Stimulated activated CD8-positive, alpha-beta memory T cell treated with anti-CD3 and anti-CD28 coated beads, Interleukin-4, amount 100 ng/mL, for 4 hours (primary cell): Measurements from ENCODE around the gene DDX1.
"Not testable (repeated sequence)": the region's sequence is repeated elsewhere in the genome, so short reads cannot be mapped to it uniquely, and the experiment has no call there.

Experiments
- DNase-seq, 2 donors: peaks; one replicate each; pipeline ENCODE4 v3.0.0-alpha.2; 2020; ENCODE audit warnings: low read depth in 2 of 2, low spot score in 1 of 2

Gene DDX1

DNA sequence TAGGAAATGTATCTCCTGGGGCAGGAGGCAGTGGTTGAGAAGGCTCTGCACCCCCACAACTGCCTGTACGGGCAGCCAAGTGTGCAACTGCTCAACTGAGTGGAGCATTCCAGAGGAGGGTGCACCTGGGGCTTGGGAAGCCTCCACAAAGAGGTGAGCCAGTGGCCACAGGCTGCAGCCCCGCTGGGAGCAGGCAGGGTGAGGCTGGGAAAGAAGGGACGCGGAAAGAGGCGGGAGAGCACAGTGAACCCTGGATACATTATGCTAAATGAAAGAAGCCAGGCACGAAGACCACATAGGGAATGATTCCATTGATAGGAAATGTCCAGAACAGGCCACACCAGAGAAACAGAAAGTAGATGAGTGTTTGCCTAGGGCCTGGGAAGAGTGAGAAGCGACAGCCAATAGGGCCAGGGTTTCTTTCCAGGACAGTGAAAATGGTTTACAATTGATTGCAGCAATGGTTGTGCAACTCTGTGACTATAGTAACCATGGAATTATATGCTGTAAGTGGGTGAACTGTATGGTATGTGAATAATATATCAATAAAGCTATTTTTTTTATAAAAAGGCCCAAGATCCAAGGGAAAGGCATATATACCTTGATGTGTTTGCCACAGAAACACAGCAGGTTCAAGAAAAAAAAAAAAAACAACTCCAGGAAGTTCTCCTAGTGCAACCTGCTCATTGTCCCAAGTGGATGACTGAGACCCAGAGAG lies 82.4 kb downstream of the DDX1 start:
- no peak for DNase-seq

DNA sequence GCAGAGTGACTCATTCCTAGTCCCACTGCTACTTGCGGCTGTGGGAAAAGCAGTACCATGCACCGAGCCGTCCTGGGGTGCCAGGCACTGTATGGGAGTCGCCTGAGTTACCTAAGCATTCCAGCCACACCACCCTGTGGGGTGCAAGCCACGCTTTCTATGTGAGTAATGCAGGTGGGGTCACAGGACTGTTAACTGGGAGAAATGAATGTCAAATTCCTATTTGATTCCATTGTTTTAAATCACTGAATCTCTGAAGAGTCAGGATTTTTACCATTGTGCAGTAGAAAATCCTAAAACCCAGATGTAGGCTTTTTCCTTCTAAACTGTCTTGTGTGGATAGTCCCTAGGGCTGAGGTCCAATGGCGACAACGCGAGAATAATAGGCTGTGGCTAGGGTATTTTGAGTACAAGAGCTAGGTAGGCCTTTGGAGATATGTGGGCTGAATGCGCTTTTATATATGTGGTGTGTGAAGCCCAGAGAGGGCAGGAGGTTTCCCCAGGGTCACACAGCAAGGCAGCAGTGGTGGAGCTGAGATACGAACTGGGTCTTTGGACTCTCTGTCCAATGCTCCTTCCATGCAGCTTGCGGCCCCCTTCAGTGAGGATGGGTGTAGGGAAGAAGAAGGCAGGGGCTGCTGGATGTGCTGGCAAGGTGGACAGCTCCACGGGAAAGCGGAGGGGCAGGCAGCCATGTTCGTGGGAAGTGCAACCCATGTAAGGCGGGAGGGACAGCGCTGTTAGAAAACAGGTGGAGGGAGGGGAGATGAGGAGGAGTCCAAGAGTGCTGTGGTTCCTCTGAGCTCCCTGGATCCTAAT lies 83.2 kb downstream of the DDX1 start:
- no peak for DNase-seq

DNA sequence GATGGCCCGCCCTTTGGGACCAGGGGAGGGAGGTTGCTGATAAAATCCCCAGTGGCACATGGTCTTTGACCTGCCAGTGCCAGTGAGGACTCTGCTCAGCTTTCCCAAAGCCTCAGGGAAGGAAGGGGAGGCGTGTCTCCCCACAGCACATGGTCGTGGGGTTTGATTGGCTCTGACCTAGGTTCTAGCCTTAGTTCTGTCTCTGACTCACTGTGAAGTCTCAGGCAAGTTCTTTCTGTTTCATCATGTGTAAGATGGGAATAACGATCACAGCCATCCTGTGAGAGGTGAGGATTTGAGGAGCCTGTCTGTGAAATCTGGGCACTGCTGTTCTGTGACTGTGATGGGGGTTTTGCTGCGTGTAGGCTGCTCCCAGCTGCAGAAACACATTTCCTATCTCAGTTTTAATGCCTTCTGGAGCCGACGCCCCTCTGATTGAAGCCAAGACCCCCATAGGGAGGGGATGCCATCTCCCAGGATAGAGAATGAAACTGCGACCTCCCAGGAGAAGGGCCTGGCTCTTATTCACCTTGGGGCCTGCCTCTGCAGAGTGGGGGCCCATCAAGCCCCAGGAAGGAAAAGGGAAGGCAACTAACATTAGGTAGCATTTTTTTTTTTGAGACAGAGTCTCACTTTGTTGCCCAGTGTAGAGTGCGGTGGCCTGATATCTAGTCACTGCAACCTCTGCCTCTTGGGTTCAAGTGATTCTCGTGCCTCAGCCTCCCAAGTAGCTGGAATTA lies 84.0 kb downstream of the DDX1 start:
- no peak for DNase-seq

DNA sequence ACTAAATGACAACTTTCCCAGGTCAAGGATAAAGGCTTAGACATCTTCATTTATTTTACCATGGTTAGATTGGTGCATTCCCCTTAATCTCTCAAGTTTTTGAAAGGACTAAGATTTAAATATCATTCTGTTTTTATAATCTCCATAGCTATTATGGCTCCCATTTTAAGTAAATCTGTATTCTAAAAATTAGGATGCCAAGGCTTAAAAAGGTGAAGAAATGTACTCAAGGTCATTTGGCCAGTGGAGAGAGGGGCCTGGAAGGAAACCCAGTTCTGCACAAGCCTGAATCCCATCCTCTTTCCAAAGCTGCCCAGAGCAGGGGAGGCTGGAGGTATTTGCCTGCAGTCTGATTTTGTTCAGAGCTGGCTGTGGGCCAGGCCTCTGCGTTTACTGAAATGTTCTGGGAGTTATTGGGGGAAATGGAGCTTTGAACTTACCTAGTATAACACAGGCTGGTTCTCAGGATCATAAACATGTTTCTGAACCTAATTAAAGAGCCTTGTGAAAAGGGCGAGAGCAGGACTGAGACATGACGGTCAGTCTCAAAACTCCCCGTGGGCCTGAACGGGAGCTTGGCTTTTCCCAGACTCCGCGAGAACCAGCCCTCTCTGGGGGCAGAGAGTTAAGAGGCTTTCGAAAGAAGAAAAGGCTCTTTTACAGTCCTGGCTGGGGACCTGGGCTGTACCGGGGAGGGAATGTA lies 85.6 kb downstream of the DDX1 start:
- DNase-seq, result no peak

DNA sequence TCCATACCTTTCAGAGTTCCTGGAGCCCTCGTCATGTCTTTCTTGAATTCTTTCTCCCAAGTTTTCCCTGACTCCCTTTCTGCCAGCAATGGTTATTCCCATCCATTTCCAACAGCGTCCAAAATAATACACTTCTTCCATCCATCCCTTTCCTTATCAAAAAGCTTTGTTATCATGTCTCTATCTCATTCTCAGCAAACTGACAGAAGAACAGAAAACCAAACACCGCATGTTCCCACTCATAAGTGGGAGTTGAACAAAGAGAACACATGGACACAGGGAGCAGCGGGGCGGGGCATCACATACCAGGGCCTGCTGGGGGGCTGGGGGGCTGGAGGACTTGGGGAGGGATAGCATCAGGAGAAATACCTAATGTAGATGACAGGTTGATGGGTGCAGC lies 86.7 kb downstream of the DDX1 start:
- DNase-seq, result no peak

DNA sequence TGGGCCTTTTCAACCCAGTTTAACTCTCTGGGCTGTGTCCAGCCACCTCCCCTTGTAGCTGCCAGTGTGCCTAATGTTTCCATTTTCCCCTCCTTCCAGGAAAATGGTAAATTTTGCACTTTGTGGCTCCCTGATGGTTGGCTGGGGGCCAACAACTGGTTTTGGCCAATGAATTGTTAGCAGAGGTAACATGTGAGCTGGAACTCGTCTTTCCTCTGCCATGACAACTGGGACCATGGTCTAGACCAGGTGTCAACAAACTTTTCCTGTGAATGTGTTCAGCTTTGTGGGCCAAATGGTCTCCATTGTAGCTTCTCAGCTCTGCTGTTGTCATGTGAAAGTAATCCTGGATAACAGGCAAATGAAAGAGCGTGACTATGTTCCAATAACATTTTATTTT lies 87.2 kb downstream of the DDX1 start:
- no peak for DNase-seq

DNA sequence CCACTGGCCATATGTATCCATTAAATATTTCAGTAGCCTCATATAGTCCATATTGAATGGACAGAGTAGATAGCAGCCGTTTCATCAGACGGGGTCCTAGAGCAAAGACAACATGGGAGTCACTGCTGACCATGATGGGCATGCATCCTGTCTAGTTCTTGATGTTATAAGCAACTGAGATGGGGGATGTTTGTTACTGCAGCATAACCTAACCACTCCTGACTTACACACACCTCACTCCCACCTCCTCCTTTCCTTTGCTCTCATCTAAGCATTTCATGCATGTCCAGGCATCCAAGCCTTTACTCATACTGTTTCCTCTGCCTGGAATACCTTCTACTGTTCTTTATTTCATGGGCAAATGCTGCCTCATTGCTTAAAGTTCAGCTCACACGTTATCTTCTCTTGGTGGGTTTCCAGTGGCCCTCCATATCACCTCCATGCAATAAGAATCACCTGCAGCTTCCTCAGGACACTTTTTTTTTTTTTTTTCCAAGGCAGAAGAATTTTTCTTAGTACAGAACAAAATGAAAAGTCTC lies 87.8 kb downstream of the DDX1 start:
- DNase-seq, result no peak

DNA sequence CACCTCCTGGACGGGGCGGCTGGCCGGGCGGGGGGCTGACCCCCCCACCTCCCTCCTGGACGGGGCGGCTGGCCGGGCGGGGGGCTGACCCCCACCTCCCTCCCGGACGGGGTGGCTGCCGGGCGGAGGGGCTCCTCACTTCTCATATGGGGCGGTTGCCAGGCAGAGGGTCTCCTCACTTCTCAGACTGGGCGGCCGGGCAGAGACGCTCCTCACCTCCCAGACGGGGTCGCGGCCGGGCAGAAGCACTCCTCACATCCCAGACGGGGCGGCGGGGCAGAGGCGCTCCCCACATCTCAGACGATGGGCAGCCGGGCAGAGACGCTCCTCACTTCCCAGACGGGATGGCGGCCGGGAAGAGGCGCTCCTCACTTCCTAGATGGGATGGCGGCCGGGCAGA lies 88.5 kb downstream of the DDX1 start:
- not testable (repeated sequence) for DNase-seq
